HG02798 (cell line): ENCODE measurements around the gene PKD2.

Experiments
- ATAC-seq: cut with Tn5 transposase; IDR thresholded peaks from one replicate; pipeline ENCODE4 v1.9.1; 2021; ENCODE audit warnings: mild to moderate bottlenecking; ENCODE audit not compliant: unreplicated experiment, poor library complexity

The PKD2 gene

GRCh38 chr4:88060431-88060830 is 53.0 kb downstream of the PKD2 start:
- no peak for ATAC-seq

DNA sequence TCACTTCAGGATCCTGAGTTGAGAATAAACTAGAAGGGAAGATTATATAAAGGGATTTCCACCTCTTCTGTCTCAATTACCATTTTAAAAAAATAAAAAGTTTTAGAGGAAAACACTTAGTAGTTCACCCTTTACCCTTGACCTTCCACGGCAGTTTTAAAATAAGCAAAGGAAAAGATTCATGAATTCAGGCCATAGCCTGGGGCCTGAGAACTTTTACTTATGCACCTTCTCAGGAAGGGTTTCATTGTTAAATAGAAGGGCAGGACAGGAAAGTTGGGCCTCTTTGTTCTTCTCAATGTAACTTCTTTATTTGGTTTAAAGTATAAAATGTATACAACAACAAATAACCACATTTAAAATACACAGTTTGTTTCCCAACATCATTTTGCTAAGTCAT is 54.9 kb downstream of the PKD2 start:
- ATAC-seq: no peak

- ATAC-seq: no peak
Observed at GRCh38 chr4:88062843-88063242, 55.4 kb downstream of the PKD2 start.

DNA sequence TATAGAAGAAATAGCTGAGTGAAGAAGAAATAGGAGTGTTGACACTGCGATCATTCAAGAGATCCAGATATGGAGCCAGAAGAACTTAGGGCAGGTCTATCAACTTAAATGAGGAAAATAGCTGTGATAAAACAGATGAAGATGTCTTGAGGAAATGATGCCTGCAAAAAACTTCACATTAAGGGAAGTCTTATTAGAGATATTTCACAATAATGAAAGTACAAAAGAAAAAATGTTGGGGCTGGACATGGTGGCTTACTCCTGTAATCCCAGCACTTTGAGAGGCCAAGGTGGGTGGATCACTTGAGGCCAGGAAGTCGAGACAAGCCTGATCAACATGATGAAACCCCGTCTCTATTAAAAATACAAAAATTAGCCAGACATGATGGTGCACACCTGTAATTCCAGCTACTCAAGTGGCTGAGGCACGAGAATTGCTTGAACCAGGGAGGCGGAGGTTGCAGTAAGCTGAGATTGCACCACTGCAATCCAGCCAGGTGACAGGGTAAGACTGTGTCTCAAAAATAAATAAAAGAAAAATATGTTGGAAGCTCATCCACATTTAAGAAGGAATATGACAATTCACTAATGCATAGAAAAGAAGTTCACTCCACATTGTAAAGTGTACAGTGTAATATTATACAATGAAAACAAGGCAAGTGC is 56.3 kb downstream of the PKD2 start:
- no peak for ATAC-seq

DNA sequence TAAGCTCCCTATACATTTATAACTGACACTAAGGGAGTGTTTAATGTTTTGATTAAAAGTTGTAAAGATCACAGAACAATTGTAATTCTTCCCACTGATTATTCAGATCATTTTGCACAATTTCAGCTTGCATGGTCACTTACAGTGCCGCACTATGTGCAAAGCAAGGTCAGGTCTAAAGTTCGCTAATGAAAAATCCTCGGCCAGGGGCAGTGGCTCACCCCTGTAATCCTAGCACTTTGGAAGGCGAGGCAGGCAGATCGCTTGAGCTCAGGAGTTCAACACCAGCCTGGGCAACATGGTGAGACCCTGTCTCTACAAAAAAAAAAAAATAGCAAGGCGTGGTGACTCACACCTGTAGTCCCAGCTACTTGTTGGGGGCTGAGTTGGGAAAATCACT is 57.0 kb downstream of the PKD2 start:
- ATAC-seq: no peak

- ATAC-seq: no peak
Observed at GRCh38 chr4:88070031-88070430, 62.6 kb downstream of the PKD2 start.

DNA sequence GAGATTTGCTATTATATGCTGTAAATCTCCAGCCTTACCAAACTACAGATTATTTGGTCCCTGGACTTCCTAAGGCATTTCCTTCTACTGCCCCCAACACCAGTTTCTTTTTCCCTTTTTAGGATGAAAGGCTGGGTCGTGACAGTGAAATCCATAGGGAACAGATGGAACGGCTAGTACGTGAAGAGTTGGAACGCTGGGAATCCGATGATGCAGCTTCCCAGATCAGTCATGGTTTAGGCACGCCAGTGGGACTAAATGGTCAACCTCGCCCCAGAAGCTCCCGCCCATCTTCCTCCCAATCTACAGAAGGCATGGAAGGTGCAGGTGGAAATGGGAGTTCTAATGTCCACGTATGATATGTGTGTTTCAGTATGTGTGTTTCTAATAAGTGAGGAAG is 67.9 kb downstream of the PKD2 start:
- ATAC-seq: no peak

- ATAC-seq: no peak
Observed at GRCh38 chr4:88077911-88078524, 70.6 kb downstream of the PKD2 start.

- ATAC-seq: no peak
Observed at GRCh38 chr4:88078579-88078978, 71.1 kb downstream of the PKD2 start.

GRCh38 chr4:88080626-88081025 is 73.2 kb downstream of the PKD2 start:
- no peak for ATAC-seq

- ATAC-seq: no peak
Observed at GRCh38 chr4:88087004-88087403, 79.6 kb downstream of the PKD2 start.

GRCh38 chr4:88090898-88091297 is 83.5 kb downstream of the PKD2 start:
- ATAC-seq: no peak

DNA sequence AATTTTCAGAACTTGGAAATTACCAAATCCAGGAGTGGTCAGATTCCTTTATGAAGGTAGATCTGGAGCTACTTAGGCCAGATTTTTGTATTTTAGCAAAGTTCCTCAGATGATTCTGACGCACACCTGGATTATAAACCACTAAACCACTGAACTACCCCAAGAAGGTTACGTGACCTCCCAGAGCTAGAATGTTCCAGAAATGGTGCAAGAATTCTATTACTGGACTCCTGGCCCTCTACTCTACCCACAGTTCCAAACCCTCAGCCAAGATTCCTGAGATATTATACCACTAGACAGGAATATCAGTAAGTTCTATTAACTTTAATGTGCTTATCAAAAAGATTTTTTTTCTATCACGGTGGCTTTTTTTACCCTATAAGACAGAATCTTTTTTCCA is 83.9 kb downstream of the PKD2 start:
- no peak for ATAC-seq

- no peak for ATAC-seq
Observed at GRCh38 chr4:88093874-88094273, 86.4 kb downstream of the PKD2 start.

GRCh38 chr4:88097301-88097700 is 89.9 kb downstream of the PKD2 start:
- ATAC-seq: no peak

GRCh38 chr4:88097781-88098180 is 90.3 kb downstream of the PKD2 start:
- no peak for ATAC-seq

GRCh38 chr4:88098993-88099752 is 91.7 kb downstream of the PKD2 start:
- ATAC-seq: no peak

DNA sequence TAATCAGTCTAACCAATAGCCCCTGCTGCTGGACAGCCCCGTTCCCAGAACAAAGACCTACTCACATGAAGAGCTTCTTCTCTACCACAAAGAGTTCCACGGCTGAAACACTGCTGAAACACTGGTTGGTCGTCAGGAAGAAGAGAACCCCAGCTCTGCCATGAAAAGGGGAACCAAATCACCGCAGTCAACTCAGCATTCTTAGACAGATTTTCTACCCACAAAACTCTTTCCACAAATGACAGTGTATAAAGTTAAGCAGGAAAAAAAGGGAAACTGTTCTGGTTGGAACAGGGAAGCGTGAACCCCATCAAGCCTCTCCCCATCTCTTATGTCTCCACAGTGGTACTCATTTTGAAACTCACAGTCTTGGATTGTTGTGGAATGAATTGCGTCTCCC is 93.7 kb downstream of the PKD2 start:
- no peak for ATAC-seq

DNA sequence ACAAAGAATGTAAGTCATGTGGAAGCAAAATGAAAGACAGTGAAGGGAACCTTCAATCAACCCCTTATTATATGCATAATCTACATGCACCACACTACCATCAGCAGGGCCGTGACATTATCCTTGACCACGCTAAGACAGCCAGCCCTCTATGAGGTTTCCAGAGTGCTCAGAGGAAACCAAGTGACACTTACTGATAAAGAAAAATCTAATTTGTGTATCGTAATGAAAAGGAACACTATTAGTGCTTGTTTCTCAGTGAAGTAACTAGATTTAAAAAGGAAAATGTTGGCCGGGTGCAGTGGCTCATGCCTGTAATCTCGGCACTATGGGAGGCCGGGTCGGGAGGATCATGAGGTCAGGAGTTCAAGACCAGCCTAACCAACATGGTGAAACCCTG is 94.6 kb downstream of the PKD2 start:
- ATAC-seq: no peak

DNA sequence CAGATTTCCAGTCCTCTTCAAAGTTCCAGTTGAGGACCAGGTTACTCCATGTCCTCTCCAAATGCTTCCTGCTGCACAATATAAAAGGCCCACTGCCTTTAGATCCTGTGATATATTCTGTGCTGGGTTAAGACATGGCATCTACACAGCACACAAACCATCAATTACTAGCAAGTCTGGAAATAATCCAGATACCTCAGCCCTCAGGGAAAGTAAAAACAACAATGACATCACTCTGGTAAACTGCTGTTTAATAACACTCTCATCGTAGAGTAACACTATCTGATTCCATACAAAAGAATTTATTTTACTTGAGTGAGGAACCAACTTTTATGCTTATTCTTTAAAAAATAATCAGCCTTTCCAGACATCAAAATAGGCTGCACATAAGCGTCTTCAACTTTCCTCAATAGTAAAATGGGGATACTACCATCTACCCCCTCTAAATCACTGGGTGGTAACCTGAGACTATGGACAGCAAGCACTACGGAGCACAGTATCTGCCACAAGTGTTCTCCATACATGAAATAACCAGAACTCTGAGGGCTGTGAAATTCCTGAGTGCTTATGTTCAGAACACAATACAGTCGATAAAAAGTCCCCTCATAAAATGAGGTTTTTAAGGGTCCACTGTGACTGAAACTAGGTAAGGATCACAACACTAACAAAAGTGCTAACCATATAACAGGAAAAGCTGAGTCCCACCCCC is 97.6 kb downstream of the PKD2 start:
- ATAC-seq: no peak

DNA sequence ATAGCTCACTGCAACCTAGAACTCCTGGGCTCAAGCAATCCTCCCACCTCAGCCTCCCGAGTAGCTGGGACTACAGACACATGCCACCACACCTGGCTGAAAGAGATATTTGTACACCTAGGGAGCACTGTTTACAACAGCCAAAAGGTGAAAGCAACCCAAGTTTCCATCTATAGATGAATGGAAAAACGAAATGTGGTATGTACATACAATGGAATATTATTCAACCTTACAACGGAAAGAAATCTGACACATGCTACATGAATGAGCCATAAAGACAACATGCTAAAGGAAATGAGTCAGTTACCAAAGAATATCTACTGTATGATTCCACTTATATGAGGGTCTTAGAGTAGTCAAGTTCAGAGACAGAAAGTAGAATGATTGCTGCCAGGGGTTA is 98.8 kb downstream of the PKD2 start:
- ATAC-seq: no peak
